GOT3 (cell line): ENCODE data around the gene TCERG1L.

Experiments used
- DNase-seq: peaks from one replicate; lab custom pipeline; 2025; ENCODE audit warnings: mixed read lengths; lab: John Stamatoyannopoulos, UW

The TCERG1L gene

GRCh38 chr10:131207584-131208532 lies 103.7 kb downstream of the TCERG1L start:
- no peak for DNase-seq

DNA sequence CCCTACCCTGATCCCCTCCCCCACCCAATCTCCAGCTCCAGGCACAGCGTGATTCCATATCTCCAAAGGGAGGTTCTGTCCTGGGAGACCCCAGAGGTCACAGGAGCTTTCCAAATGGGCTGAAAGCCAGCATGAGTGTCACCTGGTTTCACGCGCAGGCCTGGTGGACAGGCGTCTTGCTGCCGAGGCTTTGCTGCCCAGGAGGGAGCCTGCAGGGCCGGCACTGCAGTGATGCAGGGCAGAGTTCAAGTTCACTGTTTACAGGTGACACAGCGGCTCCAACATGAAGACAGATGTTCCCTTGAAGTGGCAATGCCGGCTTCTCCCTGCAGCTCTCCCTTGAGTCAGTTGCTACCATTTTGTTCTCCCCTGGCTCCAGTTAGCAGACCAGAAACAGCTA lies 104.3 kb downstream of the TCERG1L start:
- DNase-seq: no peak

DNA sequence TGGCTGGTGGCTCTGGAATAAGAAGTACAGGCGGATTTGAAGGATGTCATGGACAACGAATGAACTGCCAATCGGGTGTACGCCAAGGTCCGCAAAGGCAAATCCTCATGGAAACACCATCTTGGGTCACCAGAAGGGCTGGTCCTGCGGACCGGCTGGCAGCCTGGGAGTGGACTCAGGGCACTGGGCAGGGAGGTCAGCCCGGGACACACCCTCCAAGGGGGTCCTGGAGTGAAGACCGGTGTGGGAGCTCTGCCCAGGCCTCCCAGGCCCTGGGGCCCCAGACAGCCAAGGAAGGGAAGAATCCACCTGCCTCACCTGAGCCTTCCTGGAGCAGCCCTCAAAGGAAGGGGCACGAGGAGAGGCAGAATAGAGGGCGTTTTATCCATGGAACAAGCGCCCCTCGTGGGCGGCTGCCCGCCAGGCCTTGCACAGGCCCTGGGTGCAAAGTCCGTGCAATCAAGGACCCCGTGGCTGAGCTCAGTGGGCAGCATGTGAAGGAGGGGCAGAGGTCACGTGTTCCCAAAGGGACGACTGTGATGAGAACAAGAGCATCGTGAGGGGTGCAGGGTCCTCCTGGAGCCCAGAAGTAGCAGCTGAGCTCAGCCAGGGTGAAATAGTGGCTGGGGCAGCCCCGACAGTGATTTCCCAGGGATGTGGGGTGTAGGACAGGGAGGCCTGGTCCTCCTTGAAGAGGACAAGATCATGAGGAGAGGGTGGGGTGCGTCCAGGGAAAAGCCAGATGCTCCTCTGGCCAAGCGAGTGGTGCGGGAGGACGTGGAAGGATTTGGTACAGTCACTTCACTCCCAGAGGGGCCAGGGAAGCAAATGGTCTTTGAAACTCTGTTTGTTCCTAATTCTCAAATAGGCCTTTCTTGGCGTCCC lies 105.2 kb downstream of the TCERG1L start:
- DNase-seq: no peak

- no peak for DNase-seq
These were observed 106.0 kb downstream of the TCERG1L start for GRCh38 chr10:131205556-131205955.

GRCh38 chr10:131204406-131205152 lies 106.9 kb downstream of the TCERG1L start:
- no peak for DNase-seq

GRCh38 chr10:131203456-131204357 lies 107.8 kb downstream of the TCERG1L start:
- DNase-seq: no peak

- no peak for DNase-seq
These were observed 108.5 kb downstream of the TCERG1L start for GRCh38 chr10:131202990-131203389.

DNA sequence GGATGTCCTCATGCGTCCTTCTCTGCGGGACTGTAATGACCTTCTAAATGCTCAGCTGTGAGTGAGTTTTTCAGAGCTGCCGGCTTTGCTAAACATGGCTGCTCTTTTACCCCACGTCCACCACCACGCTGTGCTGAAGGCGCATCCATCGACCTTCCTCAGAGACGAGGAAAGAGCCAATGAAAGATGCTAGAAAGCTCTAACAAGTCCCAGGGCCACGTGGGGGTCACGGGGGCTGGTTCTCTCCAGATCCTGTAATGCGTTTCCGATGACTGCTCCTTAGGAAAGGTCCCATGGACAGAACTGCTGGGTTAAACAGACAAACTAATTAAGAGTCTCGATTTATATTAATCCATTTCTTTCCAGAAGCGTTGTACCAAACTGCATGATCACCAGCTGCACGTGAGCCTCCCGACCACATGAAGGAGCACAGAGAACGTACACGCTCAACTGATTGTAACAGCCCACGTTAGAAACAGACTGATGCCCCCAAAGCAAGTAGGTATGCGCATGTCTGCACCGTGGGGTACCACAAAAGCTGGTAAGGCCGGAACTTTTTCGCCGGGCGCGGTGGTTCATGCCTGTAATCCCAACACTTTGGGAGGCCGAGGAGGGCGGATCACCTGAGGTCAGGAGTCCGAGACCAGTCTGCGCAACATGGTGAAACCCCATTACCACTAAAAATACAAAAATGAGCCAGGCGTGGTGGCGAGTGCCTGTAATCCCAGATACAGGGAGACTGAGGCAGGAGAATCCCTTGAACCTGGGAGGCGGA lies 109.6 kb downstream of the TCERG1L start:
- DNase-seq: no peak

GRCh38 chr10:131200856-131201470 lies 110.6 kb downstream of the TCERG1L start:
- DNase-seq: no peak

- DNase-seq: no peak
These were observed 111.9 kb downstream of the TCERG1L start for GRCh38 chr10:131199646-131200045.

GRCh38 chr10:131198843-131199242 lies 112.7 kb downstream of the TCERG1L start:
- no peak for DNase-seq

DNA sequence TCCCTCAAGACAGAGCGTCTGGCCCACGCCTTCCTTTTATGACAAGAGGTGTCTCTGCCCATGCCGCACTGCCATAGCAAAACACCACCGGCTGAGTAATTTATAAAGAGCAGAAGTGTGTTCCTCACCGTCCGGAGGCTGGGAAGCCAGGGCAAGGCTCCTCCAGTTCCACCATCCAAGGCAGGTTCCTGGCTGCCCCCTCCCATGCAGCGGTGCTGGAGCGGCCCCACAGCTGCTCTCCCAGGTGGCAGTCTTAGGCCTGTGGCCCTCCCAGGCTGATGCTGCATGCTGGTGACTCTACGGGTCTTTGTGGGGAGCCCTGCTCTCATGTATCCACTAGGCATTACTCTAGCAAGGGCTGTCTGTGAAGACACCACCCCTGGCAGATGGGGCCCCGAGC lies 113.1 kb downstream of the TCERG1L start:
- DNase-seq: no peak

- DNase-seq: no peak
These were observed 115.2 kb downstream of the TCERG1L start for GRCh38 chr10:131196176-131196885.

GRCh38 chr10:131195558-131196159 lies 115.9 kb downstream of the TCERG1L start:
- DNase-seq: no peak

DNA sequence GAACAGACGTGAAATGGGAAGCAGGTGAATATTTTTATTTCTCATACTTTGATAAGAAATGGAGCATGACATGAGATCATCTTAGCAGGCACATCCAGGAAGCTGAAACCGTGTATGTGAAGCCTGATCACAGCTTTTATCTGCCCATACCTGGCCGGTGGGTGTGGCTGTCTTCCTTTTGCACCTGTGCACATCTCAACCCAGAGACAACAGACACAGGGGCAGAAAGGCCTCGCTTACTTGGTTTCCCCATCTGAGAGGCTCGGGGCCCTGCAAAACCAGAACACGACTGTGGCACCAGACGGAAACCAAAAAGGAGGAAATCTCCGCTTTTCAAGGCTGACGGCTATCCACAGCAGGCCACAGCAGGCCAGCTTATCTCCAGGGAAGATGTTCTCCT lies 116.4 kb downstream of the TCERG1L start:
- DNase-seq: no peak

GRCh38 chr10:131193923-131194322 lies 117.6 kb downstream of the TCERG1L start:
- no peak for DNase-seq

DNA sequence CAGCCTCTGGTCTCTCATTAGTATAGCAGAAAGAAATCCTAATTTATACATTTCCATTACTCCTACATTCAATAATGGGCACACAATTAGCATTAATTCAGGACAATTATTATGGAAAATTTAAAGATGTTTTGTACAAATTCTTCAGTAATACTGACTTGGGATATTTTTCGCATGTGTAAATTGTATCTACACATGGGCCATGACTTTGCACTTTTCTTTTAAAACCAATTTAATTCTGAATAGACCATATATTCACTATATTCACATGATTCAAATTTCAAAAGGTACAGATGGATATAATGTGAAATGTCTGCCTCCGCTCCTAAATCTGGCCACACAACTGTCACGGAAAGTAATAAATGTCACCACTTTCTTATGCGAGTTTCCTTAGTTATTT lies 123.0 kb downstream of the TCERG1L start:
- no peak for DNase-seq

- no peak for DNase-seq
These were observed 123.6 kb downstream of the TCERG1L start for GRCh38 chr10:131187926-131188325.

DNA sequence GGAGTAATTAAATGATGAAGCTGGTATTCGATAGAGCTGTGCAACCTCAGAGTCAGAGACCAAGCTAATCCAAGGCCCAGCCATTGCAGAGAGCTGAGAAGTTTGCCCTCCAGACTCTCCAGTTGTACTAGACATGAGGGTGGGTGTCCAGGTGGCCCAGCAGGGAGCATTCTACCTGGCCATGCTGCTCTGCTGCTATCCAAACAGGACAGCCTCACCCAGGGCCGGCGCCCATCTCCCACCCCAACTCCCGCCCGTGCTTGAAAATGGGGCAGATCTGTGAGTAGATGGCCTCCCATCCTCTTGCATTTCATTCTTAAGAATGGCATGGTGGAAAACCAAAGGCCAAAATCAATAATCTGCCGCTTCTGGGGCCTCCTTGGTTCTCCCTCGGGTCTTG lies 124.2 kb downstream of the TCERG1L start:
- DNase-seq: no peak
